MM.1S (cell line): Measurements from ENCODE around the gene SLC24A3.

ENCODE experiments used
- DNase-seq: peaks from one replicate; pipeline ENCODE4 v3.0.0-alpha.2; 2015
- H2AFZ ChIP-seq: fragments of 300-600 bp; sonication (generic); 2 replicates; pipeline ENCODE4 v1.6.0; 2016; ENCODE audit warnings: antibody characterized with exemption, low read length
- H3F3A ChIP-seq: fragments of 300-600 bp; sonication (generic); 2 replicates; pipeline ENCODE4 v1.6.1; 2016; ENCODE audit warnings: mild to moderate bottlenecking, antibody characterized with exemption, low read length, moderate library complexity, mixed read lengths; ENCODE audit not compliant: insufficient read depth
- H3K27ac ChIP-seq: fragments of 300-600 bp; sonication (generic); 2 replicates; pipeline ENCODE4 v1.5.1; 2016; ENCODE audit warnings: mild to moderate bottlenecking, low read length
- H3K27me3 ChIP-seq: fragments of 300-600 bp; sonication (generic); replicated peaks from 2 replicates; pipeline ENCODE4 v1.6.0; 2016; ENCODE audit warnings: low read length; ENCODE audit not compliant: insufficient read depth
- H3K36me3 ChIP-seq: fragments of 300-600 bp; sonication (generic); replicated peaks from 2 replicates; pipeline ENCODE4 v1.6.1; 2016; ENCODE audit warnings: mild to moderate bottlenecking, low read length, mixed read lengths; ENCODE audit not compliant: insufficient read depth
- H3K4me1 ChIP-seq: fragments of 300-600 bp; sonication (generic); 2 replicates; pipeline ENCODE4 v1.6.1; 2016; ENCODE audit warnings: low read length, mixed read lengths
- H3K4me2 ChIP-seq: fragments of 300-600 bp; sonication (generic); 2 replicates; pipeline ENCODE4 v1.6.0; 2016; ENCODE audit warnings: low read depth, low read length
- H3K4me3 ChIP-seq: fragments of 300-600 bp; sonication (generic); 2 replicates; pipeline ENCODE4 v1.5.1; 2016; ENCODE audit warnings: low read length, mixed read lengths
- H3K79me2 ChIP-seq: fragments of 300-600 bp; sonication (generic); 2 replicates; pipeline ENCODE4 v1.6.1; 2016; ENCODE audit warnings: mixed run types, low read length, mixed read lengths
- H3K9ac ChIP-seq: fragments of 300-600 bp; sonication (generic); 2 replicates; pipeline ENCODE4 v1.6.1; 2016; ENCODE audit warnings: low read length, mixed read lengths
- H3K9me2 ChIP-seq: fragments of 300-600 bp; sonication (generic); replicated peaks from 2 replicates; pipeline ENCODE4 v1.6.1; 2016; ENCODE audit warnings: mild to moderate bottlenecking, low read length, mixed read lengths; ENCODE audit not compliant: insufficient read depth
- H3K9me3 ChIP-seq: fragments of 300-600 bp; sonication (generic); replicated peaks from 2 replicates; pipeline ENCODE4 v1.6.1; 2016; ENCODE audit warnings: mild to moderate bottlenecking, low read length, mixed read lengths; ENCODE audit not compliant: insufficient read depth
- H4K20me1 ChIP-seq: fragments of 300-600 bp; sonication (generic); 2 replicates; pipeline ENCODE4 v1.6.1; 2016; ENCODE audit warnings: mild to moderate bottlenecking, low read length, moderate library complexity, mixed read lengths; ENCODE audit not compliant: insufficient read depth
- CTCF ChIP-seq: fragments of 300-600 bp; sonication (generic); IDR thresholded peaks from 2 replicates; pipeline ENCODE4 v1.5.1; 2016; ENCODE audit warnings: antibody characterized with exemption, low read length, mixed read lengths
- EZH2 ChIP-seq: fragments of 300-600 bp; sonication (generic); optimal IDR thresholded peaks from 2 replicates; pipeline ENCODE3; 2017; ENCODE audit warnings: low read depth, mild to moderate bottlenecking, antibody characterized with exemption, low read length, mixed read lengths
- EZH2phosphoT487 ChIP-seq: fragments of 300-600 bp; sonication (generic); IDR thresholded peaks from 2 replicates; pipeline ENCODE4 v1.6.1; 2018; ENCODE audit warnings: antibody characterized with exemption, low read length

The SLC24A3 gene

GRCh38 chr20:19671374-19671773 lies 458.9 kb downstream of the SLC24A3 start:
- H3K27me3 ChIP-seq = no peaks in the 10 kb centered on the region

GRCh38 chr20:19672498-19672897 lies 460.1 kb downstream of the SLC24A3 start:
- Histone ChIP-seq H3K79me2 (no peaks in the 10 kb centered on the region), H3K9me2 (no peaks in the 10 kb centered on the region), H3K9ac (no peak overlapping the region), H3K4me2 (no peak overlapping the region), H3K27me3 (no peaks in the 10 kb centered on the region), H3K27ac (no peak overlapping the region), H4K20me1 (no peaks in the 10 kb centered on the region), H2AFZ (no peak overlapping the region), H3K4me1 (peaks cover 10% of the 10 kb centered on the region), H3K9me3 (no peaks in the 10 kb centered on the region), H3F3A (no peaks in the 10 kb centered on the region), H3K4me3 (no peak overlapping the region), H3K36me3 (no peaks in the 10 kb centered on the region)
- no peak for DNase-seq
- TF ChIP-seq EZH2phosphoT487 (no peak), EZH2 (no peak), CTCF (no peak)

More at GRCh38 chr20:19671374-19671773, 458.9 kb downstream of the SLC24A3 start:
- H3K4me1 ChIP-seq = peaks cover 10% of the 10 kb centered on the region
- no peaks in the 10 kb centered on the region for H3K79me2 ChIP-seq
- H3K4me3 ChIP-seq = no peak overlapping the region
- no peak for DNase-seq
- H3K27ac ChIP-seq = no peak overlapping the region
- H3K4me2 ChIP-seq = no peak overlapping the region
- H3K9me2 ChIP-seq = no peaks in the 10 kb centered on the region
- no peaks in the 10 kb centered on the region for H3F3A ChIP-seq
- no peaks in the 10 kb centered on the region for H3K36me3 ChIP-seq
- H4K20me1 ChIP-seq = no peaks in the 10 kb centered on the region
- H2AFZ ChIP-seq = no peak overlapping the region
- no peak for TF ChIP-seq EZH2
- TF ChIP-seq CTCF = no peak
- no peak for TF ChIP-seq EZH2phosphoT487
- H3K9ac ChIP-seq = no peak overlapping the region
- H3K9me3 ChIP-seq = no peaks in the 10 kb centered on the region

DNA sequence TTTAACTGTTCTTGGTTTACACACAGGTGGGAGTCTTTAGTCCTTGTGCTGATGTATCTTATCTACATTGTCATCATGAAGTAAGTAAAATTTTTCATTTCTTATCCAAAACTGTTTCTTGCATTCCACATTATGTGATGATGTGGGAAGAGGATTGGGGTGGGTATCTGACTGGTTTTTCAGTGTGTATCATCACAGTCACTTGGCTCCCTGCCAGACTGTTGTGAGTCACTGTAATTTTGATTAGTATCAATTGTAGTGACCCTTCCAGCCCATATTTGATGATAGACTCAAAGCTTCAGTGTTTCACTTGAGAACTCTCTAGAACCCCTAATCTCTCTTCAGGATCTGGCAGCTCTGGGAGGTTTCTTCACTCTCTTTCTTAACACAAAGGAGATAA lies 461.1 kb downstream of the SLC24A3 start:
- no peak for DNase-seq
- no peak for TF ChIP-seq EZH2
- no peak for TF ChIP-seq CTCF
- TF ChIP-seq EZH2phosphoT487 = no peak
- H3K79me2 ChIP-seq = no peaks in the 10 kb centered on the region
- no peaks in the 10 kb centered on the region for H3K36me3 ChIP-seq
- no peak overlapping the region for H2AFZ ChIP-seq
- no peaks in the 10 kb centered on the region for H3K9me2 ChIP-seq
- H3K9me3 ChIP-seq = no peaks in the 10 kb centered on the region
- H3K4me3 ChIP-seq = no peak overlapping the region
- H3F3A ChIP-seq = no peaks in the 10 kb centered on the region
- no peaks in the 10 kb centered on the region for H3K27me3 ChIP-seq
- H3K27ac ChIP-seq = no peak overlapping the region
- H3K4me1 ChIP-seq = peaks cover 4% of the 10 kb centered on the region
- no peak overlapping the region for H3K4me2 ChIP-seq
- no peak overlapping the region for H3K9ac ChIP-seq
- H4K20me1 ChIP-seq = no peaks in the 10 kb centered on the region
